Epithelial cell of proximal tubule (primary cell): ENCODE results near the gene PLEKHG3. TPM values are rescaled to one million over a fixed set of nuclear protein-coding genes. Genes with fewer than 3 reads are reported as not detected.
"Not testable (repeated sequence)": the region's sequence is repeated elsewhere in the genome, so short reads cannot be mapped to it uniquely, and the experiment has no call there.

Experiments used
- DNase-seq: peaks from one replicate; pipeline ENCODE4 v3.0.0-alpha.2; 2011; ENCODE audit warnings: low read depth
- H3K4me3 ChIP-seq: 2 replicates; pipeline ENCODE4 v1.5.1; 2011; ENCODE audit warnings: low read depth, mild to moderate bottlenecking, low read length
- CTCF ChIP-seq: conservative IDR thresholded peaks from 2 replicates; pipeline ENCODE4 v1.5.1; 2012; ENCODE audit warnings: low read depth, mild to moderate bottlenecking, low read length
- total RNA-seq: library from RNA; depleted of rRNA; stranded (reverse); fragments of >200 nt; gene quantifications from 2 replicates; pipeline ENCODE4 v1.2.3, GENCODE V29; 2015

PLEKHG3 gene
- total RNA-seq, 1 donor from 2014 or later = 48.1 TPM

GRCh38 chr14:64686282-64686615, 18.0 kb upstream of the PLEKHG3 start:
- H3K4me3 ChIP-seq = no peak overlapping the region
- TF ChIP-seq CTCF = no peak
- no peak for DNase-seq

GRCh38 chr14:64688031-64688430, 16.2 kb upstream of the PLEKHG3 start:
- DNase-seq = no peak
- no peak overlapping the region for H3K4me3 ChIP-seq
- no peak for TF ChIP-seq CTCF

- TF ChIP-seq CTCF = no peak
- no peak overlapping the region for H3K4me3 ChIP-seq
- no peak for DNase-seq
Measured at GRCh38 chr14:64688811-64689281, 15.4 kb upstream of the PLEKHG3 start.

- no peak overlapping the region for H3K4me3 ChIP-seq
- no peak for TF ChIP-seq CTCF
- no peak for DNase-seq
Measured at GRCh38 chr14:64689289-64689688, 14.9 kb upstream of the PLEKHG3 start.

- DNase-seq, H3K4me3 ChIP-seq: not testable (repeated sequence)
Measured at GRCh38 chr14:64690607-64691006, 13.6 kb upstream of the PLEKHG3 start.

GRCh38 chr14:64691376-64691775, 12.8 kb upstream of the PLEKHG3 start:
- no peak for TF ChIP-seq CTCF
- no peak for DNase-seq
- H3K4me3 ChIP-seq = no peak overlapping the region

GRCh38 chr14:64692189-64692985, 11.8 kb upstream of the PLEKHG3 start:
- DNase-seq = no peak
- H3K4me3 ChIP-seq = no peak overlapping the region
- no peak for TF ChIP-seq CTCF
